HFFc6 (cell line): ENCODE data around the gene GSS. TPM values are rescaled to one million over a fixed set of nuclear protein-coding genes. Genes with fewer than 3 reads are reported as not detected.

Source experiments
- DNase-seq: peaks from one replicate; pipeline ENCODE4 v3.0.0-alpha.2; 2018
- H3K27ac Mint-ChIP-seq: 2 replicates; pipeline ENCODE4 v1.8.0; 2020; ENCODE audit warnings: mild to moderate bottlenecking, mixed read lengths
- H3K27me3 Mint-ChIP-seq: 2 replicates; pipeline ENCODE4 v1.8.0; 2021; ENCODE audit warnings: mild to moderate bottlenecking, moderate library complexity, mixed read lengths; ENCODE audit not compliant: insufficient read depth
- H3K36me3 Mint-ChIP-seq: 2 replicates; pipeline ENCODE4 v1.8.0; 2021; ENCODE audit warnings: low read depth, mixed read lengths
- H3K4me1 Mint-ChIP-seq: 2 replicates; pipeline ENCODE4 v1.8.0; 2020; ENCODE audit warnings: low read depth, mixed read lengths
- H3K4me3 Mint-ChIP-seq: 2 replicates; pipeline ENCODE4 v1.8.0; 2020; ENCODE audit warnings: mild to moderate bottlenecking, moderate library complexity, mixed read lengths
- H3K9me3 Mint-ChIP-seq: 2 replicates; pipeline ENCODE4 v1.8.0; 2020; ENCODE audit warnings: mild to moderate bottlenecking, mixed read lengths
- total RNA-seq, 6 experiments: library from RNA; stranded (reverse); fragmentation: NEBNext Ultra II Directional; extraction: Animal tissue kit (Norgen Biotek cat#: 25700); gene quantifications; 2 replicates in 1 of 6; 3 replicates in 5 of 6; pipeline ENCODE4 v1.2.3, GENCODE V29; 2021
- TF ChIP-seq, protein P1 (sequence below): fragments of 200-600 bp; sonication (generic); IDR thresholded peaks from 2 replicates; pipeline ENCODE4 v1.5.0; 2021; ENCODE audit warnings: antibody characterized with exemption, mild to moderate bottlenecking

Gene GSS
- total RNA-seq, 6 experiments from 2014 or later, result 72.1 to 86.8 (median 76.6) TPM

DNA sequence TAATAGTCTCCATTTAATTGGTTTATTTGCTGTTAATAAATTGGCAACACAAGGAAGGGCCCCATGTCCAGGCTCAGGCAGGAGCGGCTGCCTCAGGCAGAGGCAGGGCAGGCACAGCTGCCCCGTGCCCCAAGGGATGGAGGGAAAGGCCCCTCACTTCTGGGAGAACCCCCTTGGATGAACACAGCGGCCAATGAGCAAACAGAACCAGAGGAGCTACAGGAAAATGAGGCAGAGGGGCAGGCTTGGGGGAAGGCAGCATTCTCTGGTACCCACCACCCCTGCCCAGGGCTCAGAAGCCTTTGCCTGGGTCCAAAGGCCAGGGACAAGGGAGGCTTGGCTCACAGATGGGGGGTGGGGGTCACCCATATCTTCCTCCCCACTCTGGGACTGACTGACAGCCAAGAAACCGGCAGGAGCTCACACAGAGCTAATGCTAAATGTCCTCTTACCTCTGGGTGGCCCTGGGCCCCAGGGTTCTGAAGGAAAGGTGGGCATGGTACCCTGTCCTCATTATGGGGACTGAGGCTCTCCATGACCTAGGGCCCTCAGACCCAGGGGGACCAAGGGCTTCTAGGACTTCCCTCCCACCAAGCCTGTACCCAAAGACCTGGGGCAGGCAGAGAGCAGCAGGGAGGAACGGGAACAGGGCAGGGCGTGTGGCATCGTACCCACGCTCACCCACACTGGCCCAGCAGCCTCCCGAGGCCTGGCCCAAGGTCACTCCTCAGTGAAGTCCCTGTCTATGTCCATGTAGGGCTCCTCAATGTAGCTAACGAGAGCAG lies 47.0 kb upstream of the GSS start:
- peaks cover 4% of the 10 kb centered on the region for H3K27me3 Mint-ChIP-seq
- no peak overlapping the region for H3K4me3 Mint-ChIP-seq
- DNase-seq, result no peak
- peaks cover 14% of the 10 kb centered on the region; the same call in 1 of the 2 replicates for H3K36me3 Mint-ChIP-seq
- no peak overlapping the region for H3K27ac Mint-ChIP-seq
- H3K4me1 Mint-ChIP-seq, result no peaks in the 10 kb centered on the region
- TF ChIP-seq, protein P1, sequence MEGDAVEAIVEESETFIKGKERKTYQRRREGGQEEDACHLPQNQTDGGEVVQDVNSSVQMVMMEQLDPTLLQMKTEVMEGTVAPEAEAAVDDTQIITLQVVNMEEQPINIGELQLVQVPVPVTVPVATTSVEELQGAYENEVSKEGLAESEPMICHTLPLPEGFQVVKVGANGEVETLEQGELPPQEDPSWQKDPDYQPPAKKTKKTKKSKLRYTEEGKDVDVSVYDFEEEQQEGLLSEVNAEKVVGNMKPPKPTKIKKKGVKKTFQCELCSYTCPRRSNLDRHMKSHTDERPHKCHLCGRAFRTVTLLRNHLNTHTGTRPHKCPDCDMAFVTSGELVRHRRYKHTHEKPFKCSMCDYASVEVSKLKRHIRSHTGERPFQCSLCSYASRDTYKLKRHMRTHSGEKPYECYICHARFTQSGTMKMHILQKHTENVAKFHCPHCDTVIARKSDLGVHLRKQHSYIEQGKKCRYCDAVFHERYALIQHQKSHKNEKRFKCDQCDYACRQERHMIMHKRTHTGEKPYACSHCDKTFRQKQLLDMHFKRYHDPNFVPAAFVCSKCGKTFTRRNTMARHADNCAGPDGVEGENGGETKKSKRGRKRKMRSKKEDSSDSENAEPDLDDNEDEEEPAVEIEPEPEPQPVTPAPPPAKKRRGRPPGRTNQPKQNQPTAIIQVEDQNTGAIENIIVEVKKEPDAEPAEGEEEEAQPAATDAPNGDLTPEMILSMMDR, result no peak
- H3K9me3 Mint-ChIP-seq, result no peaks in the 10 kb centered on the region

- no peaks in the 10 kb centered on the region for H3K4me1 Mint-ChIP-seq
- no peak for DNase-seq
- peaks cover 14% of the 10 kb centered on the region; the same call in 1 of the 2 replicates for H3K36me3 Mint-ChIP-seq
- H3K27ac Mint-ChIP-seq, result no peak overlapping the region
- no peaks in the 10 kb centered on the region for H3K9me3 Mint-ChIP-seq
- H3K27me3 Mint-ChIP-seq, result peaks cover 8% of the 10 kb centered on the region
- H3K4me3 Mint-ChIP-seq, result no peak overlapping the region
- TF ChIP-seq, protein P1, result peak; percentile 65
Measured at GRCh38 chr20:35001596-35002362, 46.2 kb upstream of the GSS start.

DNA sequence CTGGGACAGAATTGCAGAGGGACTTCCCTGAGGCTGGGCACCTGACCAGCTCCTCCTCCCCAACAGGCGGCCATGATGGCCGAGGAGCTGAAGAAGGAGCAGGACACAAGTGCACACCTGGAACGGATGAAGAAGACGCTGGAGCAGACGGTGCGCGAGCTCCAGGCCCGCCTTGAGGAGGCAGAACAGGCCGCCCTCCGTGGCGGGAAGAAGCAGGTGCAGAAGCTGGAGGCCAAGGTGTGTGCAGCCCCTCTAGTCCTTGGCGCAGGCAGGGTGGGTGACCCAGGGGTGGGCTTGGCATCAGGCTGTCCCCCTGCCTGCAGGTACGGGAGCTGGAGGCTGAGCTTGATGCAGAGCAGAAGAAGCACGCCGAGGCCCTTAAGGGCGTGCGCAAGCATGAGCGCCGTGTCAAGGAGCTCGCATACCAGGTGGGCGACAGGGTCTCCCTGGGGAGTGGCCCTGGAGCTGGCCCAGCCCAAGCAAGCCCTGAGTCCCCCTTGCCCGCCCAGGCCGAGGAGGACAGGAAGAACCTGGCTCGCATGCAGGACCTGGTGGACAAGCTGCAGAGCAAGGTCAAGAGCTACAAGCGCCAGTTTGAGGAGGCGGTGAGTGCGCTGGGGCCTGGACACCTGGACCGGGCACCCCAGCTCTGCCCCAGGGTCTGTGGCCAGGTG lies 45.5 kb upstream of the GSS start:
- no peaks in the 10 kb centered on the region for H3K4me1 Mint-ChIP-seq
- H3K36me3 Mint-ChIP-seq, result peaks cover 11% of the 10 kb centered on the region; the same call in 1 of the 2 replicates
- no peak for DNase-seq
- H3K9me3 Mint-ChIP-seq, result no peaks in the 10 kb centered on the region
- H3K27me3 Mint-ChIP-seq, result peaks cover 10% of the 10 kb centered on the region
- TF ChIP-seq, protein P1, result no peak
- H3K4me3 Mint-ChIP-seq, result no peak overlapping the region
- no peak overlapping the region for H3K27ac Mint-ChIP-seq

GRCh38 chr20:35000311-35000921 lies 44.8 kb upstream of the GSS start:
- no peaks in the 10 kb centered on the region for H3K4me1 Mint-ChIP-seq
- peaks cover 10% of the 10 kb centered on the region for H3K27me3 Mint-ChIP-seq
- peaks cover 9% of the 10 kb centered on the region; the same call in 1 of the 2 replicates for H3K36me3 Mint-ChIP-seq
- TF ChIP-seq, protein P1, result no peak
- H3K27ac Mint-ChIP-seq, result no peak overlapping the region
- no peaks in the 10 kb centered on the region for H3K9me3 Mint-ChIP-seq
- no peak for DNase-seq
- H3K4me3 Mint-ChIP-seq, result no peak overlapping the region

GRCh38 chr20:34999782-35000181 lies 44.2 kb upstream of the GSS start:
- Mint-ChIP-seq H3K36me3 (peaks cover 9% of the 10 kb centered on the region; the same call in 1 of the 2 replicates), H3K4me1 (no peaks in the 10 kb centered on the region), H3K27me3 (peaks cover 10% of the 10 kb centered on the region), H3K4me3 (no peak overlapping the region), H3K9me3 (no peaks in the 10 kb centered on the region), H3K27ac (no peak overlapping the region)
- TF ChIP-seq, protein P1, result no peak
- DNase-seq, result no peak
